A549 (cell line): ENCODE results near the gene ANKRD16.

ENCODE experiments used
- CHD2 ChIP-seq: fragments of 150-350 bp; IDR thresholded peaks from 2 replicates; pipeline ENCODE4 v1.6.1; 2014; ENCODE audit warnings: low read length; ENCODE audit not compliant: partially characterized antibody
- CTCF ChIP-seq: fragments of >200 bp; sonication (Bioruptor Twin); formaldehyde crosslinking; IDR thresholded peaks from 3 replicates; pipeline ENCODE4 v1.5.1; 2016
- MAFK ChIP-seq: fragments of 450-650 bp; IDR thresholded peaks from 2 replicates; pipeline ENCODE4 v1.6.1; 2014; ENCODE audit not compliant: partially characterized antibody
- NFE2L2 ChIP-seq: fragments of 150-350 bp; conservative IDR thresholded peaks from 2 replicates; pipeline ENCODE4 v1.6.1; 2014; ENCODE audit warnings: low read length
- PBX3 ChIP-seq: IDR thresholded peaks from 2 replicates; pipeline ENCODE4 v1.6.1; 2012
- POLR2A ChIP-seq: IDR thresholded peaks from 2 replicates; pipeline ENCODE4 v1.6.1; 2012; ENCODE audit warnings: mild to moderate bottlenecking, low read length
- POLR2AphosphoS2 ChIP-seq: conservative IDR thresholded peaks from 2 replicates; pipeline ENCODE4 v1.6.1; 2012; ENCODE audit warnings: low read length, improper control_type of control experiment, inconsistent platforms
- SMC3 ChIP-seq: fragments of >200 bp; sonication (Bioruptor Twin); formaldehyde crosslinking; IDR thresholded peaks from 3 replicates; pipeline ENCODE4 v1.6.1; 2018; ENCODE audit warnings: inconsistent platforms
- USF2 ChIP-seq: fragments of 450-650 bp; IDR thresholded peaks from 2 replicates; pipeline ENCODE4 v1.6.1; 2014; ENCODE audit warnings: antibody characterized with exemption

GRCh38 chr10:5892007-5892406 lies 2.3 kb upstream of the ANKRD16 start:
- TF ChIP-seq CTCF (no peak), NFE2L2 (no peak), SMC3 (no peak), POLR2A (no peak), CHD2 (no peak), PBX3 (no peak), POLR2AphosphoS2 (no peak), USF2 (no peak), MAFK (no peak)
